HepG2 (cell line): ENCODE results near the gene CNTN4. TPM values are rescaled to one million over a fixed set of nuclear protein-coding genes. Genes with fewer than 3 reads are reported as not detected.

Experiments used
- ATAC-seq: fragments of 200-7000 bp; cut with Tn5 transposase; 3 replicates; pipeline ENCODE4 v1.9.1; 2020; ENCODE audit warnings: mild to moderate bottlenecking, moderate library complexity
- BruUV-seq: library from RNA; stranded (reverse); fragments of 400-500 nt; replicated peaks from 2 replicates; lab custom pipeline; 2021; lab: Mats Ljungman, UMichigan
- CTCF ChIA-PET: fragments of 300-600 bp; formaldehyde crosslinking; extraction: SDS; loops from one replicate; lab custom pipeline; 2021; ENCODE audit warnings: low total read pairs, inconsistent platforms, low intra/inter-chr PET ratio; lab: Yijun Ruan, JAX
- POLR2A ChIA-PET: fragments of 350-600 bp; sonication (Branson Sonifier 250); formaldehyde crosslinking; loops from one replicate; lab custom pipeline; 2020; ENCODE audit warnings: antibody characterized with exemption, inconsistent platforms; lab: Yijun Ruan, JAX
- DNase-seq: peaks from one replicate; pipeline ENCODE4 v3.0.0-alpha.2; 2015; ENCODE audit warnings: low spot score
- FAIRE-seq: peaks from 3 replicates; lab custom pipeline; 2011; peaks lifted over from hg19 to GRCh38; lab: Jason Lieb, UNC
- H2AFZ ChIP-seq: one replicate; pipeline ENCODE4 v1.6.1; 2011; ENCODE audit warnings: low read length, inconsistent platforms
- H3K27ac ChIP-seq: fragments of 300-600 bp; 3 replicates; pipeline ENCODE4 v1.8.0; 2011; ENCODE audit warnings: mixed run types, mild to moderate bottlenecking, mixed read lengths, low read length, inconsistent platforms; ENCODE audit not compliant: insufficient read depth; ENCODE audit errors: extremely low read length
- H3K27me3 ChIP-seq, 2 experiments: fragments of 200-600 bp in 1 of 2; 2 replicates in 1 of 2; 3 replicates in 1 of 2; pipeline versions ENCODE4 v1.6.0 to v1.8.0; 2011; ENCODE audit warnings: low read length in 2 of 2, mild to moderate bottlenecking in 2 of 2, moderate library complexity in 2 of 2, inconsistent platforms in 1 of 2; ENCODE audit not compliant: insufficient read depth in 2 of 2, control insufficient read depth in 1 of 2
- H3K36me3 ChIP-seq, 2 experiments: fragments of 200-600 bp in 1 of 2; replicated peaks in 1 of 2; 2 replicates in 1 of 2; 3 replicates in 1 of 2; pipeline versions ENCODE4 v1.5.1 to v1.8.0; 2011; ENCODE audit warnings: low read length in 2 of 2, inconsistent platforms in 1 of 2; ENCODE audit not compliant: insufficient read depth in 2 of 2, control insufficient read depth in 1 of 2
- H3K4me1 ChIP-seq: 2 replicates; pipeline ENCODE4 v1.5.1; 2012; ENCODE audit warnings: low read length, inconsistent platforms; ENCODE audit not compliant: insufficient read depth
- H3K4me2 ChIP-seq: 2 replicates; pipeline ENCODE4 v1.6.0; 2011; ENCODE audit warnings: low read depth, low read length, inconsistent platforms
- H3K4me3 ChIP-seq, 3 experiments: fragments of 200-600 bp in 1 of 3; sonication (generic), shearing (Covaris generic) in 1 of 3; replicated peaks in 1 of 3; 2 replicates each; pipeline ENCODE4 v1.5.1; 2011 to 2016; ENCODE audit warnings: low read length in 3 of 3, inconsistent platforms in 2 of 3, low read depth in 2 of 3, mild to moderate bottlenecking in 2 of 3, control low read depth in 1 of 3, mixed read lengths in 1 of 3; ENCODE audit not compliant: insufficient read depth in 1 of 3
- H3K79me2 ChIP-seq: one replicate; pipeline ENCODE4 v1.6.1; 2011; ENCODE audit warnings: low read length, inconsistent platforms; ENCODE audit not compliant: insufficient read depth
- H3K9ac ChIP-seq: 2 replicates; pipeline ENCODE4 v1.6.0; 2011; ENCODE audit warnings: mild to moderate bottlenecking, low read depth, low read length, inconsistent platforms; ENCODE audit not compliant: insufficient read depth
- H3K9me3 ChIP-seq: 2 replicates; pipeline ENCODE4 v1.5.1; 2012; ENCODE audit warnings: mild to moderate bottlenecking, low read length
- H4K20me1 ChIP-seq: 2 replicates; pipeline ENCODE4 v1.6.0; 2011; ENCODE audit warnings: inconsistent platforms, mild to moderate bottlenecking, low read length, moderate library complexity; ENCODE audit not compliant: insufficient read depth
- KAT7 ChIP-seq: IDR thresholded peaks from 2 replicates; pipeline ENCODE4 v1.6.1; 2018; ENCODE audit warnings: borderline replicate concordance, missing compliant biosample characterization
- KDM2A ChIP-seq: sonication (generic); formaldehyde crosslinking; IDR thresholded peaks from 2 replicates; pipeline ENCODE4 v1.4.0; 2020; ENCODE audit warnings: low read depth, missing genetic modification reagents, borderline replicate concordance
- KLF15 ChIP-seq: sonication (generic); formaldehyde crosslinking; IDR thresholded peaks from 2 replicates; pipeline ENCODE4 v1.8.1; 2023; ENCODE audit warnings: borderline replicate concordance, mild to moderate bottlenecking, inconsistent platforms, missing genetic modification reagents, mixed read lengths
- MEIS1 ChIP-seq: sonication (generic); formaldehyde crosslinking; IDR thresholded peaks from 2 replicates; pipeline ENCODE4 v1.9.0; 2021; ENCODE audit warnings: mild to moderate bottlenecking, missing genetic modification reagents, moderate library complexity, borderline replicate concordance
- NFE2L2 ChIP-seq: fragments of 150-350 bp; IDR thresholded peaks from 2 replicates; pipeline ENCODE4 v1.6.1; 2014; ENCODE audit warnings: low read length
- ZNF264 ChIP-seq: sonication (generic); formaldehyde crosslinking; IDR thresholded peaks from 2 replicates; pipeline ENCODE4 v1.4.0; 2020; ENCODE audit warnings: missing genetic modification reagents
- WGBS: methylation state at CpG from one replicate; pipeline ENCODE4 v1.1.6; 2017; ENCODE audit warnings: low lambda C conversion rate; 5-methylcytosine and 5-hydroxymethylcytosine counted together
- in situ Hi-C: cut with HindIII; loops from 2 replicates; pipeline ENCODE4 v1.10.0; 2017; ENCODE audit warnings: low pct_unique_long_range_greater_than_20kb; ENCODE audit not compliant: extremely low pct_ligation_motif_present
- intact Hi-C: fragments of 100-400 bp; cut with micrococcal nuclease; formaldehyde crosslinking; loops from one replicate; pipeline ENCODE4 v1.10.0; 2022; ENCODE audit not compliant: unreplicated experiment
- polyA plus RNA-seq, 8 experiments: library from polyadenylated mRNA; depleted of rRNA in 3 of 8; stranded (reverse) in 7 of 8; unstranded in 1 of 8; fragments of >200 nt; fragmentation: Illumina TruSeq in 4 of 8; extraction: Trizol in 4 of 8; gene quantifications; 2 replicates each; pipeline versions ENCODE4 v1.2.1 to v1.2.3, GENCODE V29; 2011 to 2016; ENCODE audit warnings: low read depth in 4 of 8, missing spikeins in 1 of 8, mixed read lengths in 1 of 8; ENCODE audit not compliant: insufficient read depth in 1 of 8
- total RNA-seq, 5 experiments: library from RNA; depleted of rRNA; stranded (reverse); fragments of >200 nt; fragmentation: Illumina TruSeq; extraction: Trizol; gene quantifications; 2 replicates each; pipeline ENCODE4 v1.2.3, GENCODE V29; 2016; ENCODE audit warnings: low read depth in 1 of 5
- TF ChIP-seq, protein P1 (sequence below): sonication (generic); formaldehyde crosslinking; IDR thresholded peaks from 2 replicates; pipeline ENCODE4 v1.5.0; 2020; ENCODE audit warnings: mild to moderate bottlenecking, missing genetic modification reagents
- TF ChIP-seq, protein P2 (sequence below): IDR thresholded peaks from 2 replicates; pipeline ENCODE4 v1.6.1; 2016; ENCODE audit warnings: mild to moderate bottlenecking, missing biosample characterization, missing genetic modification reagents
- TF ChIP-seq, protein P3 (sequence below): sonication (generic); formaldehyde crosslinking; IDR thresholded peaks from 2 replicates; pipeline ENCODE4 v1.9.0; 2021; ENCODE audit warnings: missing genetic modification reagents, borderline replicate concordance
- TF ChIP-seq, protein P4 (sequence below): sonication (generic); formaldehyde crosslinking; IDR thresholded peaks from 2 replicates; pipeline ENCODE4 v1.5.1; 2020; ENCODE audit warnings: mild to moderate bottlenecking, missing genetic modification reagents, moderate library complexity
- TF ChIP-seq, protein P5 (sequence below): IDR thresholded peaks from 2 replicates; pipeline ENCODE4 v1.6.1; 2016; ENCODE audit warnings: mild to moderate bottlenecking

CNTN4 gene
- total and polyA plus RNA-seq, 2 of the 13 experiments (the other 11 are each of a cell fraction or from before 2014, with no cell fraction given), result 0.01 to 0.13 TPM

DNA sequence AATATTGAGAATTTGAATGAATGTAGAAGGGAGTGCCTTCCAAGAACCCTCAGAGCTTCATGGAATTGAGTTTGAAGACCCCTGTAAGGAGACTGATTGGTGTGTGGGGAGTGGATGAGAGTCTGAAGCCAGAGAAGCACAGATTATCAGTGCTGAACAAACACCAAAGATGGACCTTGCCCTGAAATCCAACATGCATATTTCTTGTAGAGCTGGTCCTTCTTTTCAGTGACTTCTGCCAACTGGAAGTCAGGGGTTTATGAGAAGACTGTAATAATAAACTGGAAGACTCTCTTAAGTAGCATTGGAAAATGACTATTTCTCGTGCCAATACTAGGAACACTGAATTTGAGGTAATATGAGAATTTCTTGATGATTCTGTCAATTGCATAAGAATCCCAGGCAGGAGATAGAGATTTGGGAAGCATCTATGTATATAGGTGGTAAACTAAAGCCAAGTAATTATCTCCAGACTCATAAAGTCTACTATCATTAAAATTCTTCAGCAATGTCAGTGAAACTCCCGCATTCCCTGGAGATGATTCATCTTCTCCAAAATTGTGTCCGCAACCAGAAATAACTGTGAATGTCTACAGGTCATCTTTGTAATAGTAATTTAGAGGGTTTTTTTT is 797.8 kb downstream of the CNTN4 start:
- Histone ChIP-seq H3K36me3 (no peaks in the 10 kb centered on the region), H3K79me2 (no peaks in the 10 kb centered on the region), H3K4me3 (no peak overlapping the region), H3K27me3 (no peaks in the 10 kb centered on the region), H3K27ac (no peak overlapping the region), H3K4me2 (no peak overlapping the region), H4K20me1 (no peaks in the 10 kb centered on the region), H3K4me1 (no peaks in the 10 kb centered on the region), H3K9ac (no peak overlapping the region), H3K9me3 (no peaks in the 10 kb centered on the region), H2AFZ (no peak overlapping the region)
- in situ Hi-C loops, result no loop called here
- intact Hi-C loops, result no loop called here
- no TSS peak for BruUV-seq
- POLR2A ChIA-PET, result no interaction called here
- ATAC-seq, result no peak
- no peak for DNase-seq
- CTCF ChIA-PET, result no interaction called here
- FAIRE-seq, result no peak
- 22% methylated on average over 3 of the region's 3 CpGs for WGBS
- TF ChIP-seq, protein P1, sequence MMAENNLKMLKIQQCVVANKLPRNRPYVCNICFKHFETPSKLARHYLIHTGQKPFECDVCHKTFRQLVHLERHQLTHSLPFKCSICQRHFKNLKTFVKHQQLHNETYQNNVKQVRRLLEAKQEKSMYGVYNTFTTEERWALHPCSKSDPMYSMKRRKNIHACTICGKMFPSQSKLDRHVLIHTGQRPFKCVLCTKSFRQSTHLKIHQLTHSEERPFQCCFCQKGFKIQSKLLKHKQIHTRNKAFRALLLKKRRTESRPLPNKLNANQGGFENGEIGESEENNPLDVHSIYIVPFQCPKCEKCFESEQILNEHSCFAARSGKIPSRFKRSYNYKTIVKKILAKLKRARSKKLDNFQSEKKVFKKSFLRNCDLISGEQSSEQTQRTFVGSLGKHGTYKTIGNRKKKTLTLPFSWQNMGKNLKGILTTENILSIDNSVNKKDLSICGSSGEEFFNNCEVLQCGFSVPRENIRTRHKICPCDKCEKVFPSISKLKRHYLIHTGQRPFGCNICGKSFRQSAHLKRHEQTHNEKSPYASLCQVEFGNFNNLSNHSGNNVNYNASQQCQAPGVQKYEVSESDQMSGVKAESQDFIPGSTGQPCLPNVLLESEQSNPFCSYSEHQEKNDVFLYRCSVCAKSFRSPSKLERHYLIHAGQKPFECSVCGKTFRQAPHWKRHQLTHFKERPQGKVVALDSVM (CRISPR knock-in tag), result no peak
- TF ChIP-seq MEIS1 (CRISPR knock-in tag), result no peak
- no peak for TF ChIP-seq KLF15 (CRISPR knock-in tag)
- TF ChIP-seq, protein P2, sequence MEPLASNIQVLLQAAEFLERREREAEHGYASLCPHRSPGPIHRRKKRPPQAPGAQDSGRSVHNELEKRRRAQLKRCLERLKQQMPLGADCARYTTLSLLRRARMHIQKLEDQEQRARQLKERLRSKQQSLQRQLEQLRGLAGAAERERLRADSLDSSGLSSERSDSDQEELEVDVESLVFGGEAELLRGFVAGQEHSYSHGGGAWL (CRISPR knock-in tag), result no peak
- TF ChIP-seq NFE2L2, result no peak
- no peak for TF ChIP-seq KDM2A (CRISPR knock-in tag)
- TF ChIP-seq, protein P3, sequence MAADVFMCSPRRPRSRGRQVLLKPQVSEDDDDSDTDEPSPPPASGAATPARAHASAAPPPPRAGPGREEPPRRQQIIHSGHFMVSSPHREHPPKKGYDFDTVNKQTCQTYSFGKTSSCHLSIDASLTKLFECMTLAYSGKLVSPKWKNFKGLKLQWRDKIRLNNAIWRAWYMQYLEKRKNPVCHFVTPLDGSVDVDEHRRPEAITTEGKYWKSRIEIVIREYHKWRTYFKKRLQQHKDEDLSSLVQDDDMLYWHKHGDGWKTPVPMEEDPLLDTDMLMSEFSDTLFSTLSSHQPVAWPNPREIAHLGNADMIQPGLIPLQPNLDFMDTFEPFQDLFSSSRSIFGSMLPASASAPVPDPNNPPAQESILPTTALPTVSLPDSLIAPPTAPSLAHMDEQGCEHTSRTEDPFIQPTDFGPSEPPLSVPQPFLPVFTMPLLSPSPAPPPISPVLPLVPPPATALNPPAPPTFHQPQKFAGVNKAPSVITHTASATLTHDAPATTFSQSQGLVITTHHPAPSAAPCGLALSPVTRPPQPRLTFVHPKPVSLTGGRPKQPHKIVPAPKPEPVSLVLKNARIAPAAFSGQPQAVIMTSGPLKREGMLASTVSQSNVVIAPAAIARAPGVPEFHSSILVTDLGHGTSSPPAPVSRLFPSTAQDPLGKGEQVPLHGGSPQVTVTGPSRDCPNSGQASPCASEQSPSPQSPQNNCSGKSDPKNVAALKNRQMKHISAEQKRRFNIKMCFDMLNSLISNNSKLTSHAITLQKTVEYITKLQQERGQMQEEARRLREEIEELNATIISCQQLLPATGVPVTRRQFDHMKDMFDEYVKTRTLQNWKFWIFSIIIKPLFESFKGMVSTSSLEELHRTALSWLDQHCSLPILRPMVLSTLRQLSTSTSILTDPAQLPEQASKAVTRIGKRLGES (CRISPR knock-in tag), result no peak
- TF ChIP-seq, protein P4, sequence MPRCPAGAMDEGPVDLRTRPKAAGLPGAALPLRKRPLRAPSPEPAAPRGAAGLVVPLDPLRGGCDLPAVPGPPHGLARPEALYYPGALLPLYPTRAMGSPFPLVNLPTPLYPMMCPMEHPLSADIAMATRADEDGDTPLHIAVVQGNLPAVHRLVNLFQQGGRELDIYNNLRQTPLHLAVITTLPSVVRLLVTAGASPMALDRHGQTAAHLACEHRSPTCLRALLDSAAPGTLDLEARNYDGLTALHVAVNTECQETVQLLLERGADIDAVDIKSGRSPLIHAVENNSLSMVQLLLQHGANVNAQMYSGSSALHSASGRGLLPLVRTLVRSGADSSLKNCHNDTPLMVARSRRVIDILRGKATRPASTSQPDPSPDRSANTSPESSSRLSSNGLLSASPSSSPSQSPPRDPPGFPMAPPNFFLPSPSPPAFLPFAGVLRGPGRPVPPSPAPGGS, result no peak
- TF ChIP-seq ZNF264 (CRISPR knock-in tag), result no peak
- no peak for TF ChIP-seq KAT7 (CRISPR knock-in tag)
- TF ChIP-seq, protein P5, sequence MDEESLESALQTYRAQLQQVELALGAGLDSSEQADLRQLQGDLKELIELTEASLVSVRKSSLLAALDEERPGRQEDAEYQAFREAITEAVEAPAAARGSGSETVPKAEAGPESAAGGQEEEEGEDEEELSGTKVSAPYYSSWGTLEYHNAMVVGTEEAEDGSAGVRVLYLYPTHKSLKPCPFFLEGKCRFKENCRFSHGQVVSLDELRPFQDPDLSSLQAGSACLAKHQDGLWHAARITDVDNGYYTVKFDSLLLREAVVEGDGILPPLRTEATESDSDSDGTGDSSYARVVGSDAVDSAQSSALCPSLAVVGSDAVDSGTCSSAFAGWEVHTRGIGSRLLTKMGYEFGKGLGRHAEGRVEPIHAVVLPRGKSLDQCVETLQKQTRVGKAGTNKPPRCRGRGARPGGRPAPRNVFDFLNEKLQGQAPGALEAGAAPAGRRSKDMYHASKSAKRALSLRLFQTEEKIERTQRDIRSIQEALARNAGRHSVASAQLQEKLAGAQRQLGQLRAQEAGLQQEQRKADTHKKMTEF (CRISPR knock-in tag), result no peak
